Kidney (tissue), 14 donors: ENCODE measurements around the gene ABCA4. TPM values are rescaled to one million over a fixed set of nuclear protein-coding genes. Genes with fewer than 3 reads are reported as not detected.

Experiments
- DNase-seq, 5 donors: peaks; one replicate each; pipeline ENCODE4 v3.0.0-alpha.2; 2013 to 2020
- FAIRE-seq: peaks from 2 replicates; lab custom pipeline; 2012; peaks lifted over from hg19 to GRCh38; lab: Jason Lieb, UNC
- H3K27ac ChIP-seq, 2 donors: one replicate each; pipeline ENCODE4 v1.7.0; 2013; ENCODE audit warnings: low read depth in 2 of 2, low read length in 2 of 2, inconsistent platforms in 1 of 2
- H3K27me3 ChIP-seq: one replicate; pipeline ENCODE4 v1.7.1; 2013; ENCODE audit warnings: low read length, inconsistent platforms; ENCODE audit not compliant: control insufficient read depth, insufficient read depth
- H3K36me3 ChIP-seq, 3 donors: one replicate each; pipeline versions ENCODE4 v1.7.0 to v1.7.1; 2013; ENCODE audit warnings: low read length in 3 of 3, control low read depth in 1 of 3, inconsistent platforms in 1 of 3; ENCODE audit not compliant: insufficient read depth in 3 of 3, control insufficient read depth in 2 of 3
- H3K4me1 ChIP-seq, 3 donors: one replicate each; pipeline versions ENCODE4 v1.7.0 to v1.7.1; 2013; ENCODE audit warnings: low read length in 3 of 3, inconsistent platforms in 1 of 3, low read depth in 1 of 3; ENCODE audit not compliant: control insufficient read depth in 2 of 3, insufficient read depth in 2 of 3
- H3K4me3 ChIP-seq, 3 donors: one replicate each; pipeline versions ENCODE4 v1.7.0 to v1.8.1; 2013; ENCODE audit warnings: low read length in 3 of 3, control low read depth in 1 of 3, inconsistent platforms in 1 of 3
- H3K9ac ChIP-seq, 3 donors: one replicate each; pipeline versions ENCODE4 v1.7.0 to v1.7.1; 2013; ENCODE audit warnings: low read length in 3 of 3, control low read depth in 1 of 3, inconsistent platforms in 1 of 3
- H3K9me3 ChIP-seq, 3 donors: one replicate each; pipeline versions ENCODE4 v1.7.0 to v1.7.1; 2013; ENCODE audit warnings: low read length in 3 of 3, control low read depth in 1 of 3, inconsistent platforms in 1 of 3; ENCODE audit not compliant: control insufficient read depth in 2 of 3, insufficient read depth in 1 of 3
- intact Hi-C: fragments of 100-400 bp; cut with DNase I; formaldehyde crosslinking; loops from one replicate; pipeline ENCODE4 v1.11.1; 2022
- polyA plus RNA-seq: library from polyadenylated mRNA; stranded (reverse); fragments of 350-450 nt; fragmentation: Illumina TruSeq; extraction: RNeasy Lipid Tissue Mini Kit (QIAGEN cat#74804); gene quantifications from one replicate; pipeline ENCODE4 v1.2.3, GENCODE V29; 2014; ENCODE audit warnings: low read depth, low replicate concordance; ENCODE audit not compliant: insufficient read depth
- total RNA-seq: library from RNA; stranded (reverse); fragmentation: NEBNext Ultra II Directional; extraction: Animal tissue kit (Norgen Biotek cat#: 25700); gene quantifications from one replicate; pipeline ENCODE4 v1.2.1, GENCODE V29; 2021
- TF ChIP-seq, protein P1 (sequence below): IDR thresholded peaks from 3 replicates; pipeline ENCODE4 v1.5.1; 2012; ENCODE audit warnings: mild to moderate bottlenecking, moderate library complexity, borderline replicate concordance; ENCODE audit not compliant: insufficient read depth; ENCODE audit errors: extremely low read depth
- donor health status: control.
- donor health status: control.
- donor health status: control.
- donor health status: control.
- donor health status: control.
- donor health status: DM: yes; HTN: yes; CAD: no.
- donor health status: Normal renal cell carcinoma (clear cell type).

ABCA4 gene
- total and polyA plus RNA-seq, 2 donors from 2014 or later, result 1.5 to 2.1 TPM

DNA sequence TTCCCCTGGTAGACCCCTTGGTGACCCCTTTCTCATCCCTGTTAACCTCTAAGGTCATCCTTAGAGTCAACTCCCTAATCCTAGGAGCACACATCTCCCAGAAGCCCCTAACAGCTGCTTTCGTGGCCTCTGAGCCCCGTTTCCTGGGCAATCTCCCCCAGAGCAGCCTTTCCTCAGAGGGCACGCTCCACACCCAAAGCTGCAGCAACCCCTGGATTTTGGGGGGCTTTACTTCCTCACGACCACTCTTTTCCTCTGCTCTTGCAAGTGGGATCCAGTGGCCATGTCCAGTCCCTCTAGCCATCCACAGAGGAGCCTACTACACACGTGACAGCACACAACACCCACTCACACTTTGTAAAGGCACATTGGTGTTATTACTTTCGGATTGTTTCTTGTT is 13.8 kb downstream of the ABCA4 start:
- Histone ChIP-seq H3K9me3 (no peaks in the 10 kb centered on the region), H3K27me3 (no peaks in the 10 kb centered on the region), H3K36me3 (no peaks in the 10 kb centered on the region), H3K9ac (no peak overlapping the region), H3K4me3 (no peak overlapping the region), H3K27ac (no peak overlapping the region), H3K4me1 (peaks cover 0 to 5% (median 0%) of the 10 kb centered on the region in 3 donors)
- intact Hi-C loops, result no loop called here
- TF ChIP-seq, protein P1, sequence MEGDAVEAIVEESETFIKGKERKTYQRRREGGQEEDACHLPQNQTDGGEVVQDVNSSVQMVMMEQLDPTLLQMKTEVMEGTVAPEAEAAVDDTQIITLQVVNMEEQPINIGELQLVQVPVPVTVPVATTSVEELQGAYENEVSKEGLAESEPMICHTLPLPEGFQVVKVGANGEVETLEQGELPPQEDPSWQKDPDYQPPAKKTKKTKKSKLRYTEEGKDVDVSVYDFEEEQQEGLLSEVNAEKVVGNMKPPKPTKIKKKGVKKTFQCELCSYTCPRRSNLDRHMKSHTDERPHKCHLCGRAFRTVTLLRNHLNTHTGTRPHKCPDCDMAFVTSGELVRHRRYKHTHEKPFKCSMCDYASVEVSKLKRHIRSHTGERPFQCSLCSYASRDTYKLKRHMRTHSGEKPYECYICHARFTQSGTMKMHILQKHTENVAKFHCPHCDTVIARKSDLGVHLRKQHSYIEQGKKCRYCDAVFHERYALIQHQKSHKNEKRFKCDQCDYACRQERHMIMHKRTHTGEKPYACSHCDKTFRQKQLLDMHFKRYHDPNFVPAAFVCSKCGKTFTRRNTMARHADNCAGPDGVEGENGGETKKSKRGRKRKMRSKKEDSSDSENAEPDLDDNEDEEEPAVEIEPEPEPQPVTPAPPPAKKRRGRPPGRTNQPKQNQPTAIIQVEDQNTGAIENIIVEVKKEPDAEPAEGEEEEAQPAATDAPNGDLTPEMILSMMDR, result no peak
- peak in 1 of 5 donors; percentile 13 for DNase-seq
- FAIRE-seq, result no peak

DNA sequence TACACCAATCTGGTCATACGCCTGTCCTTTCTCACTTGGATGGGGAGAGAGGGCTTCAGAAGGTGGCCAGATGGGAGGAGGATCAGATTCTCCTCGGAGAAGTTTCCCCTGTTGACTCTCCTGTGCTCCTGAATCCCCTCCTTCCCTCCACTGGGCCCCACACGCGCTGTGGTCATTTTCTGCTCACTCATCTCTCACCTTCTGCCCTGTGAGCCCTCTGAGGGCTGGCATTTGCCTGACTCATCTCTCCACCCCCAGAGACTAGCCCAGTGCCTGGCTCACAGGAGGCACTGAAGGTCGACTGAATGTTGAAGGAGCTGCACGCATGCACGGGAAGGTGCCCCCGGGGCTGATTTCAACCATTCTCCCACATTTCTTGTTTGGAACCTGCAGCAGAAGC is 14.2 kb downstream of the ABCA4 start:
- no peak for FAIRE-seq
- TF ChIP-seq, protein P1, result no peak

DNA sequence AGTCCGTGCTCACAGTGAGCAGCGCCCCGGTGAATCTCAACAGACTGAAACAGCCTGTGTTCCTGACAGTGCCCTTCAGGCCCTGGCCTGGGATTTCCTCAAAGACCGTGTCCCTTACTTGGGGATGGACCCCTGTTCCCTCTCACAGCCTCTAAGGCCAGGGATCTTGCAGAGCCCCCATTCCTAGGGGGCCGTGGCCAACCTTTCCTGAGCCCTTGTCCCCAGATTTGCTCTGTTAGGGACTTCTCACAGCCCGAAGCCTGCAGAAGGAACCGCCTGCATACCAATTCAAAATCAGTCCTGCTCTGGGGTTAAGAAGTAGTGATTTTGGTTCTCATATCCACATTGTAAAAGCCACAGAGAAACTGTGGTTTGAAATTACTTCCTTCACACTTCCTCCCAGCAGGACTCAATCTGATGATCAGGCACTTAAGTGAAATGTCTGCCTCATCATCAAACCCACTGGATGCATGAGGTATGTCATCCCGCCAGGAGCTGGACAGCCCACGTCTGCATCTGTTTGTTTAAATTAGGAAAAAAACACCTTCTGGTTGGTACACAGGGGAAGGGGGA is 14.9 kb downstream of the ABCA4 start:
- no peak overlapping the region for H3K4me3 ChIP-seq
- no peaks in the 10 kb centered on the region for H3K27me3 ChIP-seq
- intact Hi-C loops, result no loop called here
- H3K9me3 ChIP-seq, result no peaks in the 10 kb centered on the region
- TF ChIP-seq, protein P1, result no peak
- no peak overlapping the region for H3K9ac ChIP-seq
- FAIRE-seq, result no peak
- H3K27ac ChIP-seq, result no peak overlapping the region
- no peaks in the 10 kb centered on the region for H3K36me3 ChIP-seq
- H3K4me1 ChIP-seq, result peaks cover 0 to 10% (median 0%) of the 10 kb centered on the region in 3 donors
- peak in 3 of 5 donors; percentile 20 to 41 (median 23) for DNase-seq

More for the DNA sequence above, 14.2 kb downstream of the ABCA4 start:
- H3K9ac ChIP-seq, result no peak overlapping the region
- peak in 1 of 5 donors; percentile 23 for DNase-seq
- intact Hi-C loops, result no loop called here
- no peak overlapping the region for H3K27ac ChIP-seq
- H3K4me1 ChIP-seq, result peaks cover 0 to 5% (median 0%) of the 10 kb centered on the region in 3 donors
- no peaks in the 10 kb centered on the region for H3K36me3 ChIP-seq
- no peaks in the 10 kb centered on the region for H3K9me3 ChIP-seq
- no peaks in the 10 kb centered on the region for H3K27me3 ChIP-seq
- no peak overlapping the region for H3K4me3 ChIP-seq

DNA sequence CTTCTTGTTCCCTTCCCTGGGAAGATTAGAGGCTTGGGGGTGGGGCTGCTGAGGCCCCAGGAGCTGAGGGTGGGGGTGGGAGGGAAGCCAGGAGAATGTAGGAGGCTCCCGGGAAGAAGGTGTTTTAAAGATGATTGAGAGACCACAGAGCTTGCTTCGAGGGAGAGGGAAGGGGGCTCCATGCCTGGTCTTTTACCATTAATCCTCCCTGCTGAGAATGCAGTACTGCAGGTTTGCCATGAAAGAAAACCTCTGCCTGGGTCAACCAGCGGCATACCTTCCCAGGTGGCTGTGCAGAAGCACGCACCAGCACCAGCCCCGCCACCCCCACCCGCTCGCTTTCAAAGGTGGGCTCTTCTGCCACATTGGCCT is 15.4 kb downstream of the ABCA4 start:
- peaks cover 0 to 13% (median 0%) of the 10 kb centered on the region in 3 donors for H3K4me1 ChIP-seq
- DNase-seq (peak in 4 of 5 donors; percentile 56 to 63 (median 59)), FAIRE-seq (no peak)
- intact Hi-C loops, result no loop called here
- no peak overlapping the region for H3K4me3 ChIP-seq
- no peak overlapping the region for H3K27ac ChIP-seq
- H3K9me3 ChIP-seq, result no peaks in the 10 kb centered on the region
- H3K27me3 ChIP-seq, result no peaks in the 10 kb centered on the region
- TF ChIP-seq, protein P1, result no peak
- no peak overlapping the region for H3K9ac ChIP-seq
- no peaks in the 10 kb centered on the region for H3K36me3 ChIP-seq
